GM12878 (cell line): ENCODE data around the gene RCCD1. TPM values are rescaled to one million over a fixed set of nuclear protein-coding genes. Genes with fewer than 3 reads are reported as not detected.

Source experiments
- ATAC-seq: fragments of 200-7000 bp; cut with Tn5 transposase; 3 replicates; pipeline ENCODE4 v1.9.1; 2020; ENCODE audit warnings: mild to moderate bottlenecking, moderate library complexity
- BruUV-seq: library from RNA; stranded (reverse); fragments of 400-500 nt; replicated peaks from 2 replicates; lab custom pipeline; 2021; lab: Mats Ljungman, UMichigan
- CTCF ChIA-PET: fragments of 300-600 bp; sonication (Branson Sonifier 250); formaldehyde crosslinking; extraction: SDS; loops from one replicate; lab custom pipeline; 2021; ENCODE audit warnings: inconsistent platforms; lab: Yijun Ruan, JAX
- POLR2A ChIA-PET: fragments of 350-600 bp; formaldehyde crosslinking; extraction: SDS; loops from one replicate; lab custom pipeline; 2021; ENCODE audit warnings: inconsistent platforms; lab: Charles Lee
- RAD21 ChIA-PET: fragments of 300-600 bp; sonication (Branson Sonifier 250); formaldehyde crosslinking; loops from one replicate; lab custom pipeline; 2023; ENCODE audit warnings: antibody characterized with exemption; ENCODE audit not compliant: unreplicated experiment; lab: Charles Lee
- SMC1A ChIA-PET: fragments of 300-600 bp; sonication (Branson Sonifier 250); formaldehyde crosslinking; loops from one replicate; lab custom pipeline; 2023; ENCODE audit not compliant: unreplicated experiment, uncharacterized antibody; lab: Charles Lee
- DNase-seq: peaks from one replicate; pipeline ENCODE4 v3.0.0-alpha.2; 2011; ENCODE audit warnings: low read depth, low spot score
- FAIRE-seq: peaks from 3 replicates; lab custom pipeline; 2011; peaks lifted over from hg19 to GRCh38; lab: Jason Lieb, UNC
- H2AFZ ChIP-seq: 2 replicates; pipeline ENCODE4 v1.6.0; 2011; ENCODE audit warnings: low read depth, low read length, control low read depth; ENCODE audit not compliant: control insufficient read depth
- H3K27ac ChIP-seq: 2 replicates; pipeline ENCODE4 v1.5.1; 2011; ENCODE audit warnings: control low read depth; ENCODE audit not compliant: control insufficient read depth, insufficient read depth
- H3K27me3 ChIP-seq, 2 experiments: replicated peaks in 1 of 2; 2 replicates each; pipeline versions ENCODE4 v1.6.0 to v1.6.1; 2011; ENCODE audit warnings: low read length in 1 of 2; ENCODE audit not compliant: control insufficient read depth in 2 of 2, insufficient read depth in 2 of 2
- H3K36me3 ChIP-seq, 2 experiments: 2 replicates each; pipeline ENCODE4 v1.5.1; 2011; ENCODE audit warnings: low read length in 1 of 2; ENCODE audit not compliant: control insufficient read depth in 2 of 2, insufficient read depth in 2 of 2
- H3K4me1 ChIP-seq: 2 replicates; pipeline ENCODE4 v1.6.1; 2011; ENCODE audit warnings: mild to moderate bottlenecking, low read length, moderate library complexity, mixed read lengths; ENCODE audit not compliant: control insufficient read depth, insufficient read depth
- H3K4me2 ChIP-seq: 2 replicates; pipeline ENCODE4 v1.6.0; 2011; ENCODE audit warnings: control low read depth; ENCODE audit not compliant: control insufficient read depth, insufficient read depth
- H3K4me3 ChIP-seq: fragments of 200-600 bp; sonication (generic); 2 replicates; pipeline ENCODE4 v1.5.1; 2016
- H3K79me2 ChIP-seq: 2 replicates; pipeline ENCODE4 v1.6.0; 2011; ENCODE audit warnings: low read length; ENCODE audit not compliant: control insufficient read depth, insufficient read depth
- H3K9ac ChIP-seq: 2 replicates; pipeline ENCODE4 v1.8.0; 2011; ENCODE audit warnings: low read length, control low read depth, mixed read lengths; ENCODE audit not compliant: control insufficient read depth, insufficient read depth
- H3K9me3 ChIP-seq: replicated peaks from 3 replicates; pipeline ENCODE4 v1.5.1; 2011; ENCODE audit warnings: mild to moderate bottlenecking, low read length; ENCODE audit not compliant: control insufficient read depth, insufficient read depth
- H4K20me1 ChIP-seq: 2 replicates; pipeline ENCODE4 v1.6.0; 2011; ENCODE audit not compliant: control insufficient read depth, insufficient read depth
- ASH2L ChIP-seq: fragments of 300-600, 200-600 bp; sonication (generic); IDR thresholded peaks from 2 replicates; pipeline ENCODE4 v1.6.1; 2017; ENCODE audit warnings: low read depth, mild to moderate bottlenecking, borderline replicate concordance
- BCL11A ChIP-seq: IDR thresholded peaks from 2 replicates; pipeline ENCODE4 v1.6.1; 2011; ENCODE audit warnings: low read depth, low read length
- BHLHE40 ChIP-seq, 2 experiments: fragments of 450-650 bp in 1 of 2; IDR thresholded peaks; 2 replicates each; pipeline ENCODE4 v1.6.1; 2011 to 2017; ENCODE audit warnings: low read depth in 2 of 2, borderline replicate concordance in 1 of 2, improper control_type of control experiment in 1 of 2, low read length in 1 of 2, mild to moderate bottlenecking in 1 of 2
- E4F1 ChIP-seq: fragments of 450-650 bp; IDR thresholded peaks from 2 replicates; pipeline ENCODE4 v1.6.1; 2018; ENCODE audit warnings: borderline replicate concordance, mild to moderate bottlenecking; ENCODE audit not compliant: partially characterized antibody
- YY1 ChIP-seq: IDR thresholded peaks from 2 replicates; pipeline ENCODE4 v1.6.1; 2011; ENCODE audit warnings: low read depth, mild to moderate bottlenecking, low read length
- ZNF274 ChIP-seq: IDR thresholded peaks from one replicate; pipeline ENCODE4 v1.8.0; 2011; ENCODE audit not compliant: insufficient read length, insufficient read depth
- WGBS: methylation state at CpG from one replicate; pipeline ENCODE4 v1.1.6; 2016; ENCODE audit warnings: low lambda C conversion rate; ENCODE audit not compliant: insufficient replicate concordance, insufficient coverage; ENCODE audit errors: missing lambda C conversion rate; 5-methylcytosine and 5-hydroxymethylcytosine counted together
- in situ Hi-C: fragments of 300-500 bp; cut with MboI; formaldehyde crosslinking; loops from 9 replicates; pipeline ENCODE4 v1.14.3; 2018; ENCODE audit warnings: mixed read lengths
- intact Hi-C: fragments of 100-400 bp; cut with micrococcal nuclease; formaldehyde crosslinking; loops from one replicate; pipeline ENCODE4 v1.14.2; 2022; ENCODE audit not compliant: unreplicated experiment
- polyA plus RNA-seq, 11 experiments: library from polyadenylated mRNA; depleted of rRNA in 4 of 11; unstranded in 6 of 11; stranded (reverse) in 5 of 11; fragments of >200 nt; fragmentation: Nextera tagmentation in 4 of 11; fragmentation: Illumina TruSeq in 1 of 11; extraction: Ambion mirVana in 4 of 11; extraction: Trizol in 1 of 11; gene quantifications; 1 replicate in 1 of 11; 2 replicates in 10 of 11; pipeline versions ENCODE4 v1.2.1 to v1.2.3, GENCODE V29; 2011 to 2016; ENCODE audit warnings: inconsistent platforms in 2 of 11, missing spikeins in 2 of 11, low read depth in 1 of 11
- total RNA-seq, 4 experiments: library from RNA; depleted of rRNA in 3 of 4; stranded (reverse); fragments of >200 nt in 3 of 4; fragmentation: Illumina TruSeq in 1 of 4; extraction: Trizol in 1 of 4; gene quantifications; 2 replicates each; pipeline versions ENCODE4 v1.2.1 to v1.2.3, GENCODE V29; 2013 to 2021
- TF ChIP-seq, protein P1 (sequence below): fragments of 450-650 bp; IDR thresholded peaks from 2 replicates; pipeline ENCODE4 v1.6.1; 2014; ENCODE audit warnings: mild to moderate bottlenecking

Gene RCCD1
- total and polyA plus RNA-seq, 10 of the 15 experiments (the other 5 are each of a cell fraction or from before 2014, with no cell fraction given) = 5.2 to 30.4 (median 20.9) TPM

DNA sequence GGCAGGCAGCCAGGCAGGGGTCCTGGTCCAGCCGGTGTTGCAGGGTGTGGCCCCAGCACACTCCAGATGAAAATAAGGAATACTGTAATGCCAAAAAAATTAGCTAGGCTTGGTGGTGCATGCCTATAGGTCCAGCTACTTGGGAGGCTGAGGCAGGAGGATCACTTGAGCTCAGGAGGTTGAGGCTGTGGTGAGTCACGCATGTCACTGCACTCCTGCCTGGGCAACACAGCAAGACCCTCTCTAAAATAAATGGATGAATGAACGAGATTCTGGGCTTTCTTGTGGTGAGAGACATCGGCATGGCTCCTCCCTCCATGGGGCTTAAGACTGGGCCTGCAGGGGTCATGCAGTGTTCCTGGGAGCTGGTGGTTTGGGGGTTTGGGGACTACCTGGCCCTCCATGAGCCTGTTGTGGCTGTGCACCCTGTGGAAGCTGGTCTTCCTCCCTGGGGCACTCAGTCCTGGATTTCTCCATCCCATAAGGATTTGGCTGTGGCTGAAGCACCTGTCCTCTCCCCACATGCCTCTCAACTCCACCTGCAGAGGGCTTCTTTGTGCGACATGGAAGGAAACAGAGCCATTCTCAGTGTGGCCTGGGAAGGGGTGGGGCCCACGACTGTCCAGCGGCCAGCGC is 7.6 kb upstream of the RCCD1 start (continued):
- TF ChIP-seq ZNF274 = no peak

DNA sequence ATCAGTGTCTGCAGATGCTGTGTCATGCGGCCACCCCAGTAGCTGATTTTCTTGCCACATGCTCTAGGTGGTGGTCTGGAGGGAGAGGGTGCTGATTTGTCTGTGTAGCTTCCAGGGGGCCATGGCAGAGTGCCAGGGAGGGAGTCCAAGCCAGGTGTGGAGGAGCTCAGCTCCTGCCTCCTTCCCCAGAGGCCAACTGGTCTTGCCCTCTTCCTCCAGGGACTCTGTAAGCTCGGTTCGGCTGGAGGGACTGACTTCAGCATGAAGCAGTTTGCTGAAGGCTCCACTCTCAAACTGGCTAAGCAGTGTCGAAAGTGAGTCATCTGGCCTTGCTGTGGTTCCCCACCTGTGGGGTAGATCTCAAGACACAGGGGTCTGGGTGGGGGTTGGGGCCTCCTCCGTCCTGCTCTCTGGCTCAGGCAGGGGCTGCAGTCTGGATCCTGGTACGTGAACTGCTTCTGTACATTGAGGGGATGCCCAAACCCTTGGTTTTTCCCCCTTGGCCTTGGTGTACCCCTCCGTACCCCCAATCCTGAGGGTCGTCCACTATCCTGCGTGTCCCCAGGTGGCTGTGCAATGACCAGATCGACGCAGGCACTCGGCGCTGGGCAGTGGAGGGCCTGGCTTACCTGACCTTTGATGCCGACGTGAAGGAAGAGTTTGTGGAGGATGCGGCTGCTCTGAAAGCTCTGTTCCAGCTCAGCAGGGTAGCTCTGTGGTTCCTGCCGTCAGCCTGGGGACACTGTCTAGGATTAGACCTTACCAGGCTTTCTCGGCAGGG is 6.9 kb upstream of the RCCD1 start:
- no peak for ATAC-seq
- Histone ChIP-seq H3K4me3 (no peak overlapping the region), H3K4me2 (no peak overlapping the region), H3K36me3 (peaks cover 18 to 28% of the 10 kb centered on the region in 2 experiments), H3K27me3 (no peaks in the 10 kb centered on the region), H4K20me1 (no peaks in the 10 kb centered on the region), H3K4me1 (no peaks in the 10 kb centered on the region), H3K27ac (no peak overlapping the region), H3K9me3 (no peaks in the 10 kb centered on the region), H3K79me2 (no peaks in the 10 kb centered on the region), H2AFZ (no peak overlapping the region), H3K9ac (no peak overlapping the region)
- intact Hi-C loops = no loop called here
- CTCF ChIA-PET = interaction anchor here (0.5 kb wide), 1 partner anchor 56 kb away, joined by 3 read pairs; no protein-coding TSS in a partner anchor
- in situ Hi-C loops = no loop called here
- no peak for TF ChIP-seq E4F1
- TF ChIP-seq, protein P1, sequence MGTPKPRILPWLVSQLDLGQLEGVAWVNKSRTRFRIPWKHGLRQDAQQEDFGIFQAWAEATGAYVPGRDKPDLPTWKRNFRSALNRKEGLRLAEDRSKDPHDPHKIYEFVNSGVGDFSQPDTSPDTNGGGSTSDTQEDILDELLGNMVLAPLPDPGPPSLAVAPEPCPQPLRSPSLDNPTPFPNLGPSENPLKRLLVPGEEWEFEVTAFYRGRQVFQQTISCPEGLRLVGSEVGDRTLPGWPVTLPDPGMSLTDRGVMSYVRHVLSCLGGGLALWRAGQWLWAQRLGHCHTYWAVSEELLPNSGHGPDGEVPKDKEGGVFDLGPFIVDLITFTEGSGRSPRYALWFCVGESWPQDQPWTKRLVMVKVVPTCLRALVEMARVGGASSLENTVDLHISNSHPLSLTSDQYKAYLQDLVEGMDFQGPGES = no peak
- no peak for TF ChIP-seq BCL11A
- no peak for TF ChIP-seq BHLHE40 (IDR thresholded peaks at IDR 0.05; ENCODE audit: borderline replicate concordance in 1 of 2, low read depth in 2 of 2, low read length in 1 of 2)
- TF ChIP-seq YY1 = no peak
- TF ChIP-seq ASH2L = no peak
- SMC1A ChIA-PET = no interaction called here
- POLR2A ChIA-PET = interaction anchor here (0.6 to 0.7 kb wide), 2 partner anchors 7 to 31 kb away, joined by 4 to 5 read pairs; no protein-coding TSS in a partner anchor
- BruUV-seq = no TSS peak
- DNase-seq = no peak
- RAD21 ChIA-PET = no interaction called here
- 81% methylated on average over 18 of the region's 18 CpGs for WGBS
- FAIRE-seq = no peak
